ENCODE data around the gene BBOX1.

Gene BBOX1

GRCh38 chr11:27011560-27012233 is 28.9 kb upstream of the BBOX1 start:
- no peak for DNase-seq (ENCODE audit: low read depth in 1 of 2, low spot score in 1 of 2)
- TF ChIP-seq JUND (IDR thresholded peaks at IDR 0.05; ENCODE audit: low read depth), result no peak
- in situ Hi-C loops (cut with HindIII; ENCODE audit: low pct_unique_long_range_greater_than_20kb, low sequenced_read_pairs), result no loop called here

- no peak for TF ChIP-seq JUND (IDR thresholded peaks at IDR 0.05; ENCODE audit: low read depth)
- no peak for DNase-seq (ENCODE audit: low read depth in 1 of 2, low spot score in 1 of 2)
- in situ Hi-C loops (cut with HindIII; ENCODE audit: low pct_unique_long_range_greater_than_20kb, low sequenced_read_pairs), result no loop called here
Observed at GRCh38 chr11:27012234-27012921, 28.2 kb upstream of the BBOX1 start.

GRCh38 chr11:27013781-27014361 is 26.7 kb upstream of the BBOX1 start:
- no peak for TF ChIP-seq JUND (IDR thresholded peaks at IDR 0.05; ENCODE audit: low read depth)
- DNase-seq (ENCODE audit: low read depth in 1 of 2, low spot score in 1 of 2), result no peak
- in situ Hi-C loops (cut with HindIII; ENCODE audit: low pct_unique_long_range_greater_than_20kb, low sequenced_read_pairs), result no loop called here

GRCh38 chr11:27018902-27019529 is 21.6 kb upstream of the BBOX1 start:
- in situ Hi-C loops (cut with HindIII; ENCODE audit: low pct_unique_long_range_greater_than_20kb, low sequenced_read_pairs), result no loop called here
- no peak for TF ChIP-seq JUND (IDR thresholded peaks at IDR 0.05; ENCODE audit: low read depth)
- DNase-seq (ENCODE audit: low read depth in 1 of 2, low spot score in 1 of 2), result no peak

GRCh38 chr11:27020751-27021150 is 19.9 kb upstream of the BBOX1 start:
- peak in 1 of 2 experiments; percentile 10 for DNase-seq (ENCODE audit: low read depth in 1 of 2, low spot score in 1 of 2)
- in situ Hi-C loops (cut with HindIII; ENCODE audit: low pct_unique_long_range_greater_than_20kb, low sequenced_read_pairs), result no loop called here

GRCh38 chr11:27022659-27023251 is 17.9 kb upstream of the BBOX1 start:
- in situ Hi-C loops (cut with HindIII; ENCODE audit: low pct_unique_long_range_greater_than_20kb, low sequenced_read_pairs), result no loop called here
- TF ChIP-seq JUND (IDR thresholded peaks at IDR 0.05; ENCODE audit: low read depth), result no peak
- no peak for DNase-seq (ENCODE audit: low read depth in 1 of 2, low spot score in 1 of 2)

More at GRCh38 chr11:27020751-27021150, 19.9 kb upstream of the BBOX1 start:
- no peak for TF ChIP-seq JUND (IDR thresholded peaks at IDR 0.05; ENCODE audit: low read depth)

- no peak for DNase-seq (ENCODE audit: low read depth in 1 of 2, low spot score in 1 of 2)
- no peak for TF ChIP-seq JUND (IDR thresholded peaks at IDR 0.05; ENCODE audit: low read depth)
Observed at GRCh38 chr11:27024865-27025264, 15.8 kb upstream of the BBOX1 start.

GRCh38 chr11:27025312-27025955 is 15.2 kb upstream of the BBOX1 start:
- in situ Hi-C loops (cut with HindIII; ENCODE audit: low pct_unique_long_range_greater_than_20kb, low sequenced_read_pairs), result no loop called here
- no peak for DNase-seq (ENCODE audit: low read depth in 1 of 2, low spot score in 1 of 2)
- no peak for TF ChIP-seq JUND (IDR thresholded peaks at IDR 0.05; ENCODE audit: low read depth)

More at GRCh38 chr11:27024865-27025264, 15.8 kb upstream of the BBOX1 start:
- in situ Hi-C loops (cut with HindIII; ENCODE audit: low pct_unique_long_range_greater_than_20kb, low sequenced_read_pairs), result no loop called here

- no peak for TF ChIP-seq JUND (IDR thresholded peaks at IDR 0.05; ENCODE audit: low read depth)
- no peak for DNase-seq (ENCODE audit: low read depth in 1 of 2, low spot score in 1 of 2)
- in situ Hi-C loops (cut with HindIII; ENCODE audit: low pct_unique_long_range_greater_than_20kb, low sequenced_read_pairs), result no loop called here
Observed at GRCh38 chr11:27025957-27026733, 14.5 kb upstream of the BBOX1 start.

- TF ChIP-seq JUND (IDR thresholded peaks at IDR 0.05; ENCODE audit: low read depth), result no peak
Observed at GRCh38 chr11:27028561-27028965, 12.1 kb upstream of the BBOX1 start.

GRCh38 chr11:27029966-27030365 is 10.6 kb upstream of the BBOX1 start:
- no peak for DNase-seq (ENCODE audit: low read depth in 1 of 2, low spot score in 1 of 2)
- in situ Hi-C loops (cut with HindIII; ENCODE audit: low pct_unique_long_range_greater_than_20kb, low sequenced_read_pairs), result no loop called here
- no peak for TF ChIP-seq JUND (IDR thresholded peaks at IDR 0.05; ENCODE audit: low read depth)

More at GRCh38 chr11:27028561-27028965, 12.1 kb upstream of the BBOX1 start:
- no peak for DNase-seq (ENCODE audit: low read depth in 1 of 2, low spot score in 1 of 2)
- in situ Hi-C loops (cut with HindIII; ENCODE audit: low pct_unique_long_range_greater_than_20kb, low sequenced_read_pairs), result no loop called here
